ENCODE data around the gene MAEA.
"Not testable (repeated sequence)": the region's sequence is repeated elsewhere in the genome, so short reads cannot be mapped to it uniquely, and the experiment has no call there.

Gene MAEA

DNA sequence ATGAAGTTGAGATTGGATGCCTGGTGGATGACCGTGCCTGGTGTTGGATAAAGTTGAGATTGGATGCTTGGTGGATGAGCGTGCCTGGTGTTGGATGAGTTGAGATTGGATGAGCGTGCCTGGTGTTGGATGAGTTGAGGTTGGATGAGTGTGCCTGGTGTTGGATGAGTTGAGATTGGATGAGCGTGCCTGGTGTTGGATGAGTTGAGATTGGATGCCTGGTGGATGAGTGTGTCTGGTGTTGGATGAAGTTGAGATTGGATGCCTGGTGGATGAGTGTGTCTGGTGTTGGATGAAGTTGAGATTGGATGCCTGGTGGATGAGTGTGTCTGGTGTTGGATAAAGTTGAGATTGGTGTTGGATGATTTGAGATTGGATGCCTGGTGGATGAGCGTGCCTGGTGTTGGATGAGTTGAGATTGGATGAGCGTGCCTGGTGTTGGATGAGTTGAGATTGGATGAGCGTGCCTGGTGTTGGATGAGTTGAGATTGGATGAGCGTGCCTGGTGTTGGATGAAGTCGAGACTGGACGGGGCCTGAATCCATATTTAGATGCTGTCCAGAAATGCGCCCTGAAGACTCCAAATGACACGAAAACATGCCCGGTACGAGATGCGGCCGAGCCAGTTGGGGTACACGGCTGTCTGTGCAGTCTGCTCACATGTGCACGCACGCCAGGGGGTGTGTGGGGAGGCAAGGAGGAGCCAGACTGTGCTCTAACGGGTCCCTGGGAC lies 34.9 kb downstream of the MAEA start:
- DNase-seq: not testable (repeated sequence)

GRCh38 chr4:1325176-1325480 lies 35.4 kb downstream of the MAEA start:
- no peak for DNase-seq

- no peak for DNase-seq
Observed at GRCh38 chr4:1325681-1326635, 36.3 kb downstream of the MAEA start.

DNA sequence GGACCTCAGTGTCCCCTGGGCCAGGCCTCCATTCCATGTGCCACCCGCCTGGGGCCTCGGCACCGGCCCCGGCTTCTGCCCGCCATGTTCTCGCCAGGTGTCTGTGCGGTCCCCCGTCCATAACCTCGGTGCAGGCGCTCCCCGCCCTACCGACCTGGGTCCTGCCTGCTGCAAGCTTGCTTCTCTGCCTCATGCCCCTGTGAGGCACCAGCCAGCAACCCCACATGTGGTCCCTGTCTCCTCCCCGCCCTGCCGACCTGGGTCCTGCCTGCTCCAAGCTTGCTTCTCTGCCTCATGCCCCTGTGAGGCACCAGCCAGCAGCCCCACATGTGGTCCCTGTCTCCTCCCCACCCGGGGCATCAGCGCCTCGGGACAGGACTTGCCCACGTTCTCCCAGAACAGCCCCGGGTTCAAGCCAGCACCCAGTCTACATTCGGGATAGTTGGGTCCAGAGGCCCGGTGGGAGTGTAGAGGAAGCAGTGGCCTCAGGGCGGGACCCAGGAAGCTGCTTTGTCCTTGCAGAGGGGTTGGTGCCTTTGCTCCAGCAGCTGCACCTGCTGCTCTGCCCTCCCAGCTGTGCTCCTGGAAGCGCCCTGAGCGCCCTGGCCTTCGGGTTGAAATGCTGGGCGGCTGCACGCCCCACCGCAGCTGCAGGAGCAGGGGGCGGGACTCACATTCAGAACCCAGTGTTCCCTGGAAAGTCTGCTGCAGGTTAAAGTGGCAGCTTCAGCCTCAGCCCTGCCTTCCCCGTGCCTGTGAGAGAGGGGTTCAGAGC lies 37.2 kb downstream of the MAEA start:
- no peak for DNase-seq

DNA sequence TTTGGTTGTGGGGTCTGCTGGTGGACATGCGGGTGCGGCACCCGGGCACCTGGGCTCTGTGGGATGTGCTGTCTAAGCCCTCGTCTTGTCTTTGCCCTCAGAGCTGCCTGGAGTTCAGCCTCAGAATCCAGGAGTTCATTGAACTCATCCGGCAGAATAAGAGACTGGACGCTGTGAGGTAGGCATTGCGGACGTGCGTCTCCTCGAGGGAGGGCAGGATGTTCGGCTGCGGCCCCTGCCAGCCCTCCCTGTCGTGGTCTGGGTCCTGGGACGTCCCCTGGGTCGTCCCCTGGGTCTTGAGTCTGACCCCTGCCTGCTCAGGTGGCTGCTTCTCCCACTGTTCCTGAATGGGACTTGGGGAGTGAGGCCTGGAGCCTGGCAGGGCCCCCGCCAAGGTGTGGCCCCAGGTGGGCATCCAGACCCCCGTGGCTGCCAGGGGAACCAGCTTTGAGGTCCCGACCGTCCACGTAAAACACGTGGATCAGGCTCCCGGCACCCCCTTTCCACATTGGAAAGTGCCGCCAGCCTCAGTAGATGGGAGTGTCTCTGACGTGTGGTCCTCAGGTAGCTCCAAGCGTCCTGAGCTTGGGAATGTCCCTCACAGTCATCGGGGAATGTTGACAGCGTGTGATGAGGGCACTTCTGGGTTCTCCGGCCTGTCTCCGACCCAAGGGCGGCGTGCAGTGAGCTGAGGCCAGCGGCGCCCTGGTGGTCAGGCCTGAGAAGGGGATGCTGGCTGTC lies 38.0 kb downstream of the MAEA start:
- DNase-seq: no peak

- DNase-seq: no peak
Observed at GRCh38 chr4:1328267-1329155, 38.8 kb downstream of the MAEA start.

- DNase-seq: no peak
Observed at GRCh38 chr4:1329408-1330371, 40.0 kb downstream of the MAEA start.

DNA sequence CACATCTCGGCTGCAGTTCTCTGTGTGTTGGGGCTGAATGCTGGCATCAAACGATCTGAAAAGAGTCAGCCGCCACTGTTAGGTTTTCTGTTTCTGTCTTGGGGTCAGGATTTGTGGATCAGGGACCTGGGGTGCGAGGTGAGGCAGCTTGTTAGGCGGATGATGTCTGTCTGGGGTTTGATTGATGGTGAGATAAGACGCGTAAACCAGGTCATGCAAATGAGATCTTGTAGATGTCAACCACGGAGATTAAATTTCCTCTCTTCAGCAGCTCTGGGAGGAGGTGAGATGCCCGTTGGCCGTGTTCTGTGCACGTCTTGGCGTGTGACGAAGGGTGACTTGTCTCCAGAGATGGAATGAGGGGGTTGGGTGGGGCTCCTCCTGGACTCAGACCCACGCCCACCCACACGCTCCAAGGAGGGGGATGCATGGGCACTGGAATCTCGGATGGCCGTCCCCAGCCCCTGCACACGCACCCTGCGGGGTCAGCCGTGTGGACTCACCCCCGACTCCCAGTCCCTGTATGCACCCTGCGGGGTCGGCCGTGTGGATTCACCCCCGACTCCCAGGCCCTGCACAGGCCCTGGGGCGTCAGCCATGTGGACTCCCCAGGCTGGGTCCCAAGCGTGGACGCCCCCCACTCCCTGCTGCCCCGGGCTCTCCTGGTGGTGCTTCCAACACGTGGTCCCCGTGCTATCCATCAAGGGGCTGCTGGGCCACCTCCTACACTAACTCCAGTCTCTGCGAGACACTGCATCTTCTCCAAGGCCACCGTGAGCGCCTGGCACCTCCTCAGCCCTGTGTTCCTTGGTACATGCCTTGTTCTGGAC lies 41.3 kb downstream of the MAEA start:
- DNase-seq: no peak

- no peak for DNase-seq
Observed at GRCh38 chr4:1331591-1332353, 42.1 kb downstream of the MAEA start.

- DNase-seq: no peak
Observed at GRCh38 chr4:1332686-1333085, 43.0 kb downstream of the MAEA start.

- no peak for DNase-seq
Observed at GRCh38 chr4:1333256-1333655, 43.6 kb downstream of the MAEA start.

- not testable (repeated sequence) for DNase-seq
Observed at GRCh38 chr4:1333851-1334578, 44.3 kb downstream of the MAEA start.

DNA sequence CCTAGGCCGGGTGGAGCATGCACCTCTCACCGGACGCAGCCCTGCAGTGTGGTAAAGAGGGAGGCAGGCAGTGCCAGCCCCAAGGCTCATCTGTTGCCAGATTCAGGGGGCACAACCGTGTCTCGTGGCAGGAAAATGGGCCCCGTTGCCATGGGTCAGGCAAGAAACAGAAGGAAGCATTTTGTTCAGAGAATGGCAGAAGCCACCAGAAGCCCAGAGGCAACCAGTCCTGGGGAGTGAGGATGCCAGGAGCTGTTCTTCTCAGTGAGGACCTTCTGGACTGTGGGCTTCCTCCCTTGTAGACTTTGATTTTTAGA lies 44.8 kb downstream of the MAEA start:
- no peak for DNase-seq

- DNase-seq: not testable (repeated sequence)
Observed at GRCh38 chr4:1335193-1335883, 45.6 kb downstream of the MAEA start.

- no peak for DNase-seq
Observed at GRCh38 chr4:1336088-1336491, 46.4 kb downstream of the MAEA start.

DNA sequence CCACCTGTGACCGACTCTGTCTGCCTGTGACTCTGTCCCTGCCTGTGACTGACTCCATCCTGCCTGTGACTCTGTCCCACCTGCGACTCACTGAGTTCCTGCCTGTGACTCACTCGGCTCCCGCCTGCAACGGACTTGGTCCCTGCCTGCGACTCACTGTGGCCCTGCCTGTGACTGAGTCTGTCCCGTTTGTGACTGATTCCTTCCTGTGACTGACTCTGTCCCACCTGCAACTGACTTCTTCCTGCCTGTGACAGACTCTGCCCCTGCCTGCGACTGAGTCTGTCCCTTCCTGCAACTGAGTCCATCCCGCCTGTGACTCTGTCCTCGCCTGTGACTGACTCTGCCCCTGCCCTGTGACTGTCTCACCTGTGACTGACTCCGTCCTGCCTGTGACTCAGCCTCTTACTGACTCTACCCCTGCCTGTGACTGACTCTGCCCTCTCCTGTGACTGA lies 47.7 kb downstream of the MAEA start:
- DNase-seq: no peak
